Heart left ventricle (tissue), 16 donors: ENCODE measurements around the gene RAP1B. TPM values are rescaled to one million over a fixed set of nuclear protein-coding genes. Genes with fewer than 3 reads are reported as not detected.

Experiments used
- ATAC-seq, 4 donors: fragments of 200-7000 bp; cut with Tn5 transposase; one replicate each; pipeline ENCODE4 v1.9.1; 2020 to 2022; ENCODE audit warnings: moderate library complexity in 4 of 4, mild to moderate bottlenecking in 3 of 4, moderate number of reproducible peaks in 1 of 4
- DNase-seq, 5 donors: peaks; one replicate each; pipeline ENCODE4 v3.0.0-alpha.2; 2020
- H3K27ac ChIP-seq, 12 donors: fragments of 200-600 bp; sonication (generic) in 4 of 12; one replicate each; pipeline versions ENCODE4 v1.5.0 to v1.8.0; 2016 to 2022; ENCODE audit warnings: mild to moderate bottlenecking in 2 of 12
- H3K27me3 ChIP-seq, 9 donors: fragments of 200-600 bp; sonication (generic) in 2 of 9; one replicate each; pipeline versions ENCODE4 v1.5.1 to v1.8.0; 2016 to 2022; ENCODE audit warnings: mild to moderate bottlenecking in 3 of 9
- H3K36me3 ChIP-seq, 9 donors: fragments of 200-600 bp; sonication (generic) in 2 of 9; one replicate each; pipeline versions ENCODE4 v1.5.0 to v1.8.0; 2018 to 2022; ENCODE audit warnings: mild to moderate bottlenecking in 2 of 9
- H3K4me1 ChIP-seq, 12 donors: fragments of 200-600 bp; sonication (generic) in 4 of 12; one replicate each; pipeline versions ENCODE4 v1.5.0 to v1.8.0; 2016 to 2022; ENCODE audit warnings: mild to moderate bottlenecking in 3 of 12
- H3K4me3 ChIP-seq, 12 donors: fragments of 200-600 bp; sonication (generic) in 4 of 12; one replicate each; pipeline versions ENCODE4 v1.5.0 to v1.8.0; 2017 to 2022; ENCODE audit warnings: mild to moderate bottlenecking in 9 of 12, moderate library complexity in 4 of 12
- H3K9me3 ChIP-seq, 12 donors: fragments of 200-600 bp; sonication (generic) in 4 of 12; one replicate each; pipeline versions ENCODE4 v1.5.0 to v1.8.0; 2016 to 2022; ENCODE audit warnings: mild to moderate bottlenecking in 1 of 12
- POLR2A ChIP-seq, 2 donors: fragments of 450-650 bp; IDR thresholded peaks; one replicate each; pipeline ENCODE4 v1.6.1; 2017; ENCODE audit warnings: antibody characterized with exemption in 2 of 2, mild to moderate bottlenecking in 2 of 2, moderate library complexity in 2 of 2
- WGBS, 4 donors: extraction: QIAGEN DNeasy Blood & Tissue Kit in 2 of 4; methylation state at CpG; one replicate each; pipeline versions ENCODE4 v1.1.5 to v1.1.7; 2013 to 2018; 5-methylcytosine and 5-hydroxymethylcytosine counted together
- intact Hi-C, 10 donors: fragments of 100-400 bp; cut with DNase I; formaldehyde crosslinking; loops; one replicate each; pipeline versions ENCODE4 v1.11.1 to v1.14.2; 2022
- polyA plus RNA-seq, 2 donors: library from polyadenylated mRNA; stranded (reverse); fragments of 200-250 nt; gene quantifications; one replicate each; pipeline ENCODE4 v1.2.3, GENCODE V29; 2013
- total RNA-seq, 9 donors: library from RNA; depleted of rRNA in 2 of 9; stranded (reverse); fragments of >200 nt in 2 of 9; fragmentation: NEBNext Ultra II Directional in 3 of 9; extraction: Animal tissue kit (Norgen Biotek cat#: 25700) in 3 of 9; gene quantifications; one replicate each; pipeline versions ENCODE4 v1.1.0 to v1.2.4, GENCODE V29; 2016 to 2023
- TF ChIP-seq, protein P1 (sequence below), 12 donors: fragments of 200-600 bp; sonication (generic) in 4 of 12; IDR thresholded peaks; one replicate each; pipeline versions ENCODE4 v1.5.0 to v1.8.0; 2018 to 2022; ENCODE audit warnings: antibody characterized with exemption in 12 of 12, mild to moderate bottlenecking in 5 of 12
- donor health status: ischemic (EF 13 %, LVEDD 7.1; RV severe dilation, severe dysfunction).
- donor health status: healthy with polysubstance abuse.
- donor health status: DM: no; HTN: yes; CAD: no.
- donor health status: DM: no; HTN: no; CAD: no.
- donor health status: ischemic (EF 25% LVEDD 6.9; RV normal size, moderate dysfunction).
- donor health status: ischemic (EF 25% LVEDD 5.7; RV mildly dilated, moderate dysfunction).
- donor health status: healthy.
- donor health status: DM: yes; HTN: yes; CAD: no.
- donor health status: ischemic (EF 35%, LVEDD 5.7; RV mildly dilated, moderate dysfunction).
- donor health status: nonischemic (EF 11% LVEDD 7.7; RV severe dilation, severe dysfunction).
- donor health status: DM: yes; HTN: yes; CAD: no.
- donor health status: PGD.
- donor health status: ischemic (EF 29% LVEDD 5.4; RV normal size, mild dysfunction).
- donor health status: nonischemic (EF 23%, LVEDD 6.1; RV moderate dilation, normal function).

RAP1B gene
- total and polyA plus RNA-seq, 11 donors: 25.3 to 113 (median 52.2) TPM

DNA sequence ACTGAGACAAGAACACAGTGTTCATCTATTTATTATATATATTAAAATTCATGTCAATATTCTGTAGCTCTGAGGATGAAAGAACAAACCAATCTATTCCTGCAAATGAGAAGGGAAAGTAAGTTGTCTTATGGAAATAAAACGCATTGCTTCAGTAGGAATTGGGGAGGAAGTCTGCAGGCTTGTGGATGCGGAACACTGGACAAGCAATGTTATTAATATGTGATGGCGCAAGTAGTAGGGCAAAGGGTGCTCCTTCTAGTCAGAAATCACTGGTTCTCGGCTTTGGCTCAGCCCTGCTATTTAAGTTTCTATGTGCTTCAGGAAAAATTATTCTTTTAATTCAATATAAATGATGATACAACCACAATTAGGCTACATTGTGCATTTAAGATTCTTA, 28.8 kb upstream of the RAP1B start:
- ATAC-seq: no peak
- no peaks in the 10 kb centered on the region for H3K36me3 ChIP-seq
- H3K4me1 ChIP-seq: no peaks in the 10 kb centered on the region
- no peaks in the 10 kb centered on the region for H3K9me3 ChIP-seq
- no peaks in the 10 kb centered on the region for H3K27me3 ChIP-seq
- TF ChIP-seq POLR2A (IDR thresholded peaks at IDR 0.05): no peak
- TF ChIP-seq, protein P1, sequence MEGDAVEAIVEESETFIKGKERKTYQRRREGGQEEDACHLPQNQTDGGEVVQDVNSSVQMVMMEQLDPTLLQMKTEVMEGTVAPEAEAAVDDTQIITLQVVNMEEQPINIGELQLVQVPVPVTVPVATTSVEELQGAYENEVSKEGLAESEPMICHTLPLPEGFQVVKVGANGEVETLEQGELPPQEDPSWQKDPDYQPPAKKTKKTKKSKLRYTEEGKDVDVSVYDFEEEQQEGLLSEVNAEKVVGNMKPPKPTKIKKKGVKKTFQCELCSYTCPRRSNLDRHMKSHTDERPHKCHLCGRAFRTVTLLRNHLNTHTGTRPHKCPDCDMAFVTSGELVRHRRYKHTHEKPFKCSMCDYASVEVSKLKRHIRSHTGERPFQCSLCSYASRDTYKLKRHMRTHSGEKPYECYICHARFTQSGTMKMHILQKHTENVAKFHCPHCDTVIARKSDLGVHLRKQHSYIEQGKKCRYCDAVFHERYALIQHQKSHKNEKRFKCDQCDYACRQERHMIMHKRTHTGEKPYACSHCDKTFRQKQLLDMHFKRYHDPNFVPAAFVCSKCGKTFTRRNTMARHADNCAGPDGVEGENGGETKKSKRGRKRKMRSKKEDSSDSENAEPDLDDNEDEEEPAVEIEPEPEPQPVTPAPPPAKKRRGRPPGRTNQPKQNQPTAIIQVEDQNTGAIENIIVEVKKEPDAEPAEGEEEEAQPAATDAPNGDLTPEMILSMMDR (IDR thresholded peaks at IDR 0.05): no peak
- DNase-seq: no peak
- WGBS, 4 donors: 93 to 97% (median 95%) methylated on average over 4 of the region's 4 CpGs
- H3K4me3 ChIP-seq: no peak overlapping the region
- no peak overlapping the region for H3K27ac ChIP-seq
- intact Hi-C loops: no loop called here

DNA sequence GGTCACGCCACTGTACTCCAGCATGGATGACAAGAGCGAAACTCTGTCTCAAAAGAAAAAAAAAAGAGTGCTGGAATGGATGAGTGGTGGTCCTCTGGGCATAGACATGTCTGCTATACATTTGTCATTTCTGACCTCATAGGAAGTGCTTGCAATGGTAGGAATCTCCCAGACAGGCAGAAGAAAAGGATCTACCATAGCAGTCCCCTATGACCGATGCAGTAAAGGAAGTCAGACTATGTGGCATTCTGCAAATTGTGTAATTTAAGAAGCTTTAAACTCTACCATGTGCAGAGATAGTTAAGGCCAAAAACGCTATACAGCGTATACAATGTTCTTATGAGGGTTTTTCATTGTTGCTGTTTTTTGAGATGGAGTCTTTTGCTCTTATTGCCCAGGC, 24.7 kb upstream of the RAP1B start:
- ATAC-seq: no peak
- H3K4me3 ChIP-seq: no peak overlapping the region
- WGBS, 4 donors: 93 to 98% (median 95%) methylated on average over 5 of the region's 5 CpGs

DNA sequence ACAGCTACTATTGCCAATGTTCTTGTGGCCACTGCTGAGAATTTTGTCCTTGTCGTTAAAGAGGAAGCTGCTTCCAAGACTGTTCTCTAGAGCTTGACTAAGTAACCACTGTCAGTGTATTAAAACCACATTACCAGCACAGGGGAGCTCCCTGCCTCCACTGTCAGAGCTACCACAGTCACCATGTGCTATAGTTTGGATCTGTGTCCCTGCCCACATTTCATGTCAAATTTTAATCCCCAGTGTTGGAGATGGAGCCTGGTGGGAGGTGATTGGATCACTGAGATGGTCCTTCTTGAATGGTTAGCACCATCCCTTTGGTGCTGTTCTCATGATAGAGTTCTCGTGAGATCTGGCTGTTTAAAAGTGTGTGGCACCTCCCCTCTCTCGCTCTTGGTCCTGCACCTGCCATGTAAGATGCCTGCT, 23.2 kb upstream of the RAP1B start:
- Histone ChIP-seq H3K27ac (no peak overlapping the region), H3K27me3 (no peaks in the 10 kb centered on the region), H3K36me3 (no peaks in the 10 kb centered on the region), H3K4me1 (peaks cover 0 to 5% (median 0%) of the 10 kb centered on the region in 12 donors), H3K9me3 (peaks cover 0 to 24% (median 15%) of the 10 kb centered on the region in 12 donors), H3K4me3 (no peak overlapping the region)
- no peak for ATAC-seq
- intact Hi-C loops: no loop called here
- 83 to 93% (median 89%) methylated on average over 3 of the region's 3 CpGs for WGBS, 4 donors
- TF ChIP-seq, protein P1 (IDR thresholded peaks at IDR 0.05): no peak
- no peak for TF ChIP-seq POLR2A (IDR thresholded peaks at IDR 0.05)
- no peak for DNase-seq

More for the DNA sequence above, 24.7 kb upstream of the RAP1B start:
- DNase-seq: no peak
- Histone ChIP-seq H3K36me3 (no peaks in the 10 kb centered on the region), H3K27me3 (no peaks in the 10 kb centered on the region), H3K9me3 (peaks cover 0 to 24% (median 15%) of the 10 kb centered on the region in 12 donors), H3K4me1 (peaks cover 0 to 5% (median 0%) of the 10 kb centered on the region in 12 donors), H3K27ac (no peak overlapping the region)
- TF ChIP-seq, protein P1 (IDR thresholded peaks at IDR 0.05): no peak
- TF ChIP-seq POLR2A (IDR thresholded peaks at IDR 0.05): no peak
- intact Hi-C loops: no loop called here

DNA sequence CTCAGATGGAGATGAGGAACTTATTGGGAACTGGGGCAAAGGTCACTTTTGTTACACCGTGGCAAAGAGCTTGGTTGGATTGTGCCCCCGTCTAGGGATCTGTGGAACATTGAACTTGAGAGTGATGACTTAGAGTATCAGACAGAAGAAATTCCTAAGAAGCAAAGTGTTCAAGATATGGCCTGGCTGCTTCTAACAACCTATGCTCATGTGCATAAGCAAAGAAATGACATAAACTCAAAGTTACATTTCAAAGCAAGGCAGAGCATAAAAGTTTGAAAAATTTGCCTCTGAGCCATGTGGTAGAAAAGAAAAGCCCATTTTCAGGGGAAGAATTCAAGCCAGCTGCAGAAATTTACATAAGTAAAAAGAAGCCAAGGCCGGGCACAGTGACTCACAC, 21.5 kb upstream of the RAP1B start:
- H3K9me3 ChIP-seq: peaks cover 0 to 34% (median 20%) of the 10 kb centered on the region in 12 donors
- ATAC-seq (no peak), DNase-seq (no peak)
- no peak overlapping the region for H3K27ac ChIP-seq
- peaks cover 0 to 5% (median 0%) of the 10 kb centered on the region in 12 donors for H3K4me1 ChIP-seq
- H3K27me3 ChIP-seq: no peaks in the 10 kb centered on the region
- H3K36me3 ChIP-seq: no peaks in the 10 kb centered on the region
- intact Hi-C loops: no loop called here
- 87 to 100% (median 90%) methylated on average over 3 of the region's 3 CpGs for WGBS, 4 donors
- TF ChIP-seq POLR2A (IDR thresholded peaks at IDR 0.05): no peak
- TF ChIP-seq, protein P1 (IDR thresholded peaks at IDR 0.05): no peak
- H3K4me3 ChIP-seq: no peak overlapping the region
